GM18868 (cell line): ENCODE data around the gene CRY1.
"Not testable (repeated sequence)": the region's sequence is repeated elsewhere in the genome, so short reads cannot be mapped to it uniquely, and the experiment has no call there.

Experiments used
- ATAC-seq: cut with Tn5 transposase; IDR thresholded peaks from one replicate; pipeline ENCODE4 v1.9.1; 2021; ENCODE audit warnings: mild to moderate bottlenecking, moderate library complexity; ENCODE audit not compliant: unreplicated experiment

CRY1 gene

GRCh38 chr12:107012736-107013425, 80.5 kb downstream of the CRY1 start:
- ATAC-seq: no peak

- ATAC-seq: no peak
Observed at GRCh38 chr12:107011519-107011918, 81.8 kb downstream of the CRY1 start.

GRCh38 chr12:107007411-107007810, 85.9 kb downstream of the CRY1 start:
- ATAC-seq: no peak

- ATAC-seq: not testable (repeated sequence)
Observed at GRCh38 chr12:107002665-107003064, 90.7 kb downstream of the CRY1 start.

GRCh38 chr12:106999446-106999845, 93.9 kb downstream of the CRY1 start:
- ATAC-seq: no peak

GRCh38 chr12:106997916-106998315, 95.4 kb downstream of the CRY1 start:
- no peak for ATAC-seq

- not testable (repeated sequence) for ATAC-seq
Observed at GRCh38 chr12:106996102-106996501, 97.2 kb downstream of the CRY1 start.

GRCh38 chr12:106994579-106995220, 98.6 kb downstream of the CRY1 start:
- no peak for ATAC-seq

GRCh38 chr12:106987846-106988245, 105.5 kb downstream of the CRY1 start:
- ATAC-seq: no peak

- peak; percentile 95 for ATAC-seq
Observed at GRCh38 chr12:106986625-106987389, 106.5 kb downstream of the CRY1 start, which contains the start of gene MTERF2. Gene MTERF2 (minus strand): TSS chr12:106987146. CDS start chr12:106978714, 8,432 bp downstream.

GRCh38 chr12:106986135-106986534, 107.2 kb downstream of the CRY1 start:
- ATAC-seq: no peak

- ATAC-seq: no peak
Observed at GRCh38 chr12:106985479-106985878, 107.9 kb downstream of the CRY1 start.

- no peak for ATAC-seq
Observed at GRCh38 chr12:106984588-106985137, 108.7 kb downstream of the CRY1 start.

GRCh38 chr12:106982229-106982628, 111.1 kb downstream of the CRY1 start:
- ATAC-seq: no peak

- ATAC-seq: no peak
Observed at GRCh38 chr12:106981788-106982187, 111.6 kb downstream of the CRY1 start.

- ATAC-seq: no peak
Observed at GRCh38 chr12:106980944-106981343, 112.4 kb downstream of the CRY1 start.

GRCh38 chr12:106978035-106978800, 115.1 kb downstream of the CRY1 start:
- no peak for ATAC-seq

GRCh38 chr12:106976668-106977067, 116.7 kb downstream of the CRY1 start:
- no peak for ATAC-seq

GRCh38 chr12:106975993-106976658, 117.2 kb downstream of the CRY1 start:
- no peak for ATAC-seq

- ATAC-seq: no peak
Observed at GRCh38 chr12:106975098-106975497, 118.3 kb downstream of the CRY1 start.
